NB4 (cell line): ENCODE measurements around the gene OAS1.
"Not testable (repeated sequence)": the region's sequence is repeated elsewhere in the genome, so short reads cannot be mapped to it uniquely, and the experiment has no call there.

Experiments
- DNase-seq: peaks from one replicate; pipeline ENCODE4 v3.0.0; 2010; ENCODE audit warnings: low read depth
- H3K4me3 ChIP-seq: one replicate; pipeline ENCODE4 v1.5.1; 2011; ENCODE audit warnings: mild to moderate bottlenecking, low read depth, low read length, moderate library complexity
- CTCF ChIP-seq: IDR thresholded peaks from one replicate; pipeline ENCODE4 v1.5.1; 2012; ENCODE audit warnings: low read depth, low read length
- MAX ChIP-seq: IDR thresholded peaks from 2 replicates; pipeline ENCODE4 v1.6.1; 2011; ENCODE audit warnings: low read depth, low read length
- MYC ChIP-seq: IDR thresholded peaks from 2 replicates; pipeline ENCODE4 v1.6.1; 2011; ENCODE audit warnings: low read depth, low read length
- POLR2A ChIP-seq: IDR thresholded peaks from 2 replicates; pipeline ENCODE4 v1.6.1; 2011; ENCODE audit warnings: mild to moderate bottlenecking; ENCODE audit not compliant: insufficient read length; ENCODE audit errors: extremely low read depth

OAS1 gene

DNA sequence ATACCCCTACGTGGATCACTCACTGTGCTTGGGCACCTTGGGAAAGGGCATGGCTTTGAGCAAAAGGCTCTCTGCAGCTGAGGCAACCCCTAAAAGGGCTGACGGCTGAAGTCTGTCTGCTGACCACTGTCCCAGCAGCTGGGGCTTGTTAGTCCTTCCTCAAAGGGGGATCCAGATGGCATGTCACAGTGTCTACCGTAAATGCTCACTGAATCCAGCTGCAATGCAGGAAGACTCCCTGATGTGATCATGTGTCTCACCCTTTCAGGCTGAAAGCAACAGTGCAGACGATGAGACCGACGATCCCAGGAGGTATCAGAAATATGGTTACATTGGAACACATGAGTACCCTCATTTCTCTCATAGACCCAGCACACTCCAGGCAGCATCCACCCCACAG lies 12.4 kb downstream of the OAS1 start:
- no peak overlapping the region for H3K4me3 ChIP-seq
- DNase-seq: no peak
- TF ChIP-seq POLR2A (no peak), CTCF (no peak)

GRCh38 chr12:112924986-112925385 lies 18.2 kb downstream of the OAS1 start:
- H3K4me3 ChIP-seq: no peak overlapping the region
- DNase-seq: no peak
- TF ChIP-seq MYC (no peak), CTCF (no peak), MAX (no peak), POLR2A (no peak)

DNA sequence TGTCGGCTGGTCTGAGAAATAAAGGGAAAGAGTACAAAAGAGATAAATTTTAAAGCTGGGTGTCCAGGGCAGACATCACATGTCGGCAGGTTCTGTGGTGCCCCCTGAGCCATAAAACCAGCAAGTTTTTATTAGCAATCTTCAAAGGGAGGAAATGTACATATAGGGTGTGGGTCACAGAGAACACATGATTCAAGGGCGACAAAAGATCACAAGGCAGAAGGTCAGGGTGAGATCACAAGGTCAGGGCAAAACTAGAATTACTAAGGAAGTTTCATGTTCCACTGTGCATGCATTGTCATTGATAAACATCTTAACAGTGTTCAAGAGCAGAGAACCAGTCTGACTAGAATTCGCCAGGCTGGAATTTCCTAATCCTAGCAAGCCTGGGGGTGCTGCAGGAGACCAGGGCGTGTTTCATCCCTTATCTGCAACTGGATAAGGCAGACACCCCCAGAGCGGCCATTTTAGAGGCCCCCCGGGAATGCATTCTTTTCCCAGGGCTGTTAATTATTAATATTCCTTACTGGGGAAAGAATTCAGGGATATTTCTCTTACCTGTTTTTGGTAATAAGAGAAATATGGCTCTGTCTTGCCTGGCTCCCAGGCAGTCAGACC lies 19.8 kb downstream of the OAS1 start:
- not testable (repeated sequence) for H3K4me3 ChIP-seq, DNase-seq

DNA sequence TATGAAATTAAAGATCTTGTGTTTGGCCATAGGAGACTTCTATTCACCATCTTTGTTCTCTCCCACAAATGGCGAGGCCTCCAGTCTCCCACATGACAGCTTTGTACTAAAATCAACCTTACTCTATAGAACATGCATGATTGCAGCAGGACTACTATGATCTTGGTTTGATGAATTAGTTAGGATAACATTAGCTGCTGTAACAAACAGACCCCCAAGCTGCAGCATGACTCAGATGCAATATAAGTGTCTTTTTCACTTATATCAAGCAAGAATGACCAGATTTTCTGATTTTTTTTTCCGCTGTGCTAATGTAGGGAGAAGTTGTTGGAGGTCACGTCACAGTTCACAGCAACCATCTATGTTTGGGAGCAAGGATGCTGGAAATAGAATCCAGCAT lies 20.7 kb downstream of the OAS1 start:
- TF ChIP-seq MYC (no peak), CTCF (no peak), POLR2A (no peak), MAX (no peak)
- no peak for DNase-seq
- no peak overlapping the region for H3K4me3 ChIP-seq

- no peak overlapping the region for H3K4me3 ChIP-seq
- no peak for DNase-seq
- TF ChIP-seq POLR2A (no peak), CTCF (no peak), MAX (no peak), MYC (no peak)
Observed at GRCh38 chr12:112927925-112928324, 21.2 kb downstream of the OAS1 start.

DNA sequence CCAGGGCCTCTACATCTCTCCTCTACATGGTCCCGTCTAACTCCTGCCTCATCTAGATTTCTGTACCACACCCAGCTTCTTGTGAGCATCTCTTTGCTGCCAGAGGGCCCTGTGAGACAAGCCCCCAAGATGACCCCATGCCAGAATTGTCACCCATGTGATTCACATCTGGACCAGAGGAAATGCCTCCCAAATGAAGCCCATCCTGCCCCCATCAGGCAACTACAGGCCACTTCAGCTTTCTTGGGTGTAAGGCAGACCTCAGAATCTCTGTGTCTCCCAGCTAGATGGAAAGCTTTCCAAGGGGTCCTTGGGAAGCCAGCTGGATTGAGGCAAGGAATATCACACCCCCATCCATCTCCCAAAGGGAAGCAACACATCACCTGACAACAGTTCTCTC lies 22.2 kb downstream of the OAS1 start:
- TF ChIP-seq CTCF (peak; percentile 30), MAX (no peak)
- DNase-seq: no peak
- H3K4me3 ChIP-seq: no peak overlapping the region
